Liver (tissue), 9 donors: Measurements from ENCODE around the gene CDC26. TPM values are rescaled to one million over a fixed set of nuclear protein-coding genes. Genes with fewer than 3 reads are reported as not detected.

Experiments
- DNase-seq: peaks from one replicate; pipeline ENCODE4 v3.0.0-alpha.2; 2017; ENCODE audit warnings: low spot score
- H3K27ac ChIP-seq, 2 donors: one replicate each; pipeline ENCODE4 v1.7.0; 2013; ENCODE audit warnings: inconsistent platforms in 2 of 2, low read length in 2 of 2, control low read depth in 1 of 2, low read depth in 1 of 2, mild to moderate bottlenecking in 1 of 2
- H3K27me3 ChIP-seq, 4 donors: one replicate each; pipeline versions ENCODE4 v1.6.1 to v1.7.0; 2013; ENCODE audit warnings: low read length in 3 of 4, inconsistent platforms in 1 of 4, mild to moderate bottlenecking in 1 of 4, moderate library complexity in 1 of 4; ENCODE audit not compliant: control insufficient read depth in 4 of 4, insufficient read depth in 4 of 4
- H3K36me3 ChIP-seq, 4 donors: one replicate each; pipeline versions ENCODE4 v1.6.1 to v1.7.0; 2013; ENCODE audit warnings: low read length in 3 of 4, mild to moderate bottlenecking in 3 of 4, low read depth in 1 of 4, moderate library complexity in 1 of 4; ENCODE audit not compliant: control insufficient read depth in 4 of 4, insufficient read depth in 3 of 4
- H3K4me1 ChIP-seq, 4 donors: one replicate each; pipeline versions ENCODE4 v1.6.1 to v1.7.0; 2013; ENCODE audit warnings: low read length in 3 of 4, mild to moderate bottlenecking in 3 of 4, moderate library complexity in 1 of 4; ENCODE audit not compliant: control insufficient read depth in 4 of 4, insufficient read depth in 4 of 4
- H3K4me3 ChIP-seq, 3 donors: one replicate each; pipeline versions ENCODE4 v1.6.1 to v1.7.0; 2013; ENCODE audit warnings: low read length in 3 of 3, control low read depth in 1 of 3, low read depth in 1 of 3, mild to moderate bottlenecking in 1 of 3
- H3K9ac ChIP-seq, 2 donors: one replicate each; pipeline ENCODE4 v1.7.0; 2013; ENCODE audit warnings: low read length in 2 of 2, mild to moderate bottlenecking in 2 of 2, moderate library complexity in 2 of 2, control low read depth in 1 of 2, low read depth in 1 of 2
- H3K9me3 ChIP-seq, 4 donors: one replicate each; pipeline versions ENCODE4 v1.6.1 to v1.7.0; 2013; ENCODE audit warnings: low read length in 3 of 4; ENCODE audit not compliant: control insufficient read depth in 4 of 4
- EGR1 ChIP-seq, 2 donors: IDR thresholded peaks; 2 replicates each; pipeline ENCODE4 v1.6.1; 2016 to 2018; ENCODE audit warnings: antibody characterized with exemption in 2 of 2, low read depth in 2 of 2
- FOXA1 ChIP-seq: IDR thresholded peaks from 2 replicates; pipeline ENCODE4 v1.6.1; 2016; ENCODE audit warnings: antibody characterized with exemption
- FOXA2 ChIP-seq: IDR thresholded peaks from 2 replicates; pipeline ENCODE4 v1.6.1; 2016; ENCODE audit warnings: antibody characterized with exemption
- GABPA ChIP-seq, 2 donors: IDR thresholded peaks in 1 of 2; conservative IDR thresholded peaks in 1 of 2; 2 replicates each; pipeline ENCODE4 v1.6.1; 2016; ENCODE audit warnings: antibody characterized with exemption in 2 of 2, mild to moderate bottlenecking in 1 of 2, moderate library complexity in 1 of 2
- HNF4A ChIP-seq, 2 donors: conservative IDR thresholded peaks; 2 replicates each; pipeline ENCODE4 v1.6.1; 2016; ENCODE audit warnings: antibody characterized with exemption in 2 of 2, mild to moderate bottlenecking in 2 of 2
- HNF4G ChIP-seq: IDR thresholded peaks from 2 replicates; pipeline ENCODE4 v1.6.1; 2016; ENCODE audit warnings: antibody characterized with exemption
- JUND ChIP-seq, 2 donors: IDR thresholded peaks; 2 replicates each; pipeline ENCODE4 v1.6.1; 2016; ENCODE audit warnings: antibody characterized with exemption in 2 of 2
- NR2F2 ChIP-seq: IDR thresholded peaks from 2 replicates; pipeline ENCODE4 v1.6.1; 2016; ENCODE audit warnings: antibody characterized with exemption
- RAD21 ChIP-seq, 2 donors: IDR thresholded peaks; 2 replicates each; pipeline ENCODE4 v1.6.1; 2016; ENCODE audit warnings: antibody characterized with exemption in 2 of 2, mild to moderate bottlenecking in 2 of 2
- RXRA ChIP-seq, 2 donors: IDR thresholded peaks; 2 replicates each; pipeline ENCODE4 v1.6.1; 2017 to 2018; ENCODE audit warnings: antibody characterized with exemption in 2 of 2, mild to moderate bottlenecking in 1 of 2
- SP1 ChIP-seq: IDR thresholded peaks from 2 replicates; pipeline ENCODE4 v1.6.1; 2018; ENCODE audit warnings: antibody characterized with exemption, mild to moderate bottlenecking
- TAF1 ChIP-seq: conservative IDR thresholded peaks from 2 replicates; pipeline ENCODE4 v1.6.1; 2016; ENCODE audit warnings: antibody characterized with exemption, mild to moderate bottlenecking
- YY1 ChIP-seq: IDR thresholded peaks from 2 replicates; pipeline ENCODE4 v1.6.1; 2016; ENCODE audit warnings: antibody characterized with exemption, mild to moderate bottlenecking
- WGBS: extraction: QIAGEN DNeasy Blood & Tissue Kit; methylation state at CpG from one replicate; pipeline ENCODE4 v1.1.7; 2013; 5-methylcytosine and 5-hydroxymethylcytosine counted together
- polyA plus RNA-seq, 2 donors: library from polyadenylated mRNA; stranded (reverse) in 1 of 2; unstranded in 1 of 2; fragments of 200-250 nt in 1 of 2; fragments of >200 nt in 1 of 2; fragmentation: Nextera tagmentation in 1 of 2; extraction: Ambion mirVana in 1 of 2; gene quantifications; one replicate each; pipeline versions ENCODE4 v1.2.1 to v1.2.3, GENCODE V29; 2013 to 2015
- total RNA-seq, 2 donors: library from RNA; depleted of rRNA; stranded (reverse); fragments of >200 nt; gene quantifications; one replicate each; pipeline ENCODE4 v1.2.3, GENCODE V29; 2014
- TF ChIP-seq, protein P1 (sequence below): fragments of 150-350 bp; IDR thresholded peaks from 2 replicates; pipeline ENCODE4 v1.5.1; 2017; ENCODE audit warnings: improper control_type of control experiment, low read depth, low read length; ENCODE audit not compliant: missing input control
- TF ChIP-seq, protein P2 (sequence below): IDR thresholded peaks from 2 replicates; pipeline ENCODE4 v1.6.1; 2016; ENCODE audit warnings: antibody characterized with exemption
- TF ChIP-seq, protein P3 (sequence below): IDR thresholded peaks from 2 replicates; pipeline ENCODE4 v1.6.1; 2016; ENCODE audit warnings: antibody characterized with exemption
- TF ChIP-seq, protein P4 (sequence below): IDR thresholded peaks from 2 replicates; pipeline ENCODE4 v1.6.1; 2016; ENCODE audit warnings: antibody characterized with exemption, mild to moderate bottlenecking
- TF ChIP-seq, protein P5 (sequence below): IDR thresholded peaks from 2 replicates; pipeline ENCODE4 v1.6.1; 2016; ENCODE audit warnings: antibody characterized with exemption
- donor health status: healthy.
- donor health status: healthy.
- donor health status: healthy.
- donor health status: healthy.
- donor health status: healthy.

Gene CDC26
- total and polyA plus RNA-seq, 4 donors = 12.5 to 38.9 (median 21.3) TPM

DNA sequence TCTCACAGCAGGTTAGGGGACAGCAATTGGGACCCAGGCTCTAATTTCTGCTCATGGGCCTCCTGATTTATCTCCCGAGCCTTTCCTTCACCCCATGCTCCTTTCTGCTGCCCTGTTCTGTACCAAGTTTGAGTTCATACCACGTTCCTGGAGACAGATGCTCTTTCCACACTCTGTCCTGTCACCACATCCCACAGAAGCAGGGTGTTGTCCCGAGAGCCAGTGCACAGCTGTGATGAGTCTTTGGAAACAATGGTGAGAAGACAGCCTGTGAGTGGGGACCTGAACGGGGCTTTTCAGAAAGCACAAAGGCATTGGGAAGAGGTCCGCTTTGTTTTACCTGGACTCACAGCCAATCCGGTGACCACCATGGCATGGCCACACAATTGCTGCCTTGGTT, 47.3 kb upstream of the CDC26 start:
- no peaks in the 10 kb centered on the region for H3K27me3 ChIP-seq
- no peak overlapping the region for H3K9ac ChIP-seq
- TF ChIP-seq, protein P1, sequence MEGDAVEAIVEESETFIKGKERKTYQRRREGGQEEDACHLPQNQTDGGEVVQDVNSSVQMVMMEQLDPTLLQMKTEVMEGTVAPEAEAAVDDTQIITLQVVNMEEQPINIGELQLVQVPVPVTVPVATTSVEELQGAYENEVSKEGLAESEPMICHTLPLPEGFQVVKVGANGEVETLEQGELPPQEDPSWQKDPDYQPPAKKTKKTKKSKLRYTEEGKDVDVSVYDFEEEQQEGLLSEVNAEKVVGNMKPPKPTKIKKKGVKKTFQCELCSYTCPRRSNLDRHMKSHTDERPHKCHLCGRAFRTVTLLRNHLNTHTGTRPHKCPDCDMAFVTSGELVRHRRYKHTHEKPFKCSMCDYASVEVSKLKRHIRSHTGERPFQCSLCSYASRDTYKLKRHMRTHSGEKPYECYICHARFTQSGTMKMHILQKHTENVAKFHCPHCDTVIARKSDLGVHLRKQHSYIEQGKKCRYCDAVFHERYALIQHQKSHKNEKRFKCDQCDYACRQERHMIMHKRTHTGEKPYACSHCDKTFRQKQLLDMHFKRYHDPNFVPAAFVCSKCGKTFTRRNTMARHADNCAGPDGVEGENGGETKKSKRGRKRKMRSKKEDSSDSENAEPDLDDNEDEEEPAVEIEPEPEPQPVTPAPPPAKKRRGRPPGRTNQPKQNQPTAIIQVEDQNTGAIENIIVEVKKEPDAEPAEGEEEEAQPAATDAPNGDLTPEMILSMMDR = no peak
- TF ChIP-seq, protein P2, sequence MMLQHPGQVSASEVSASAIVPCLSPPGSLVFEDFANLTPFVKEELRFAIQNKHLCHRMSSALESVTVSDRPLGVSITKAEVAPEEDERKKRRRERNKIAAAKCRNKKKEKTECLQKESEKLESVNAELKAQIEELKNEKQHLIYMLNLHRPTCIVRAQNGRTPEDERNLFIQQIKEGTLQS = no peak
- TF ChIP-seq EGR1 (IDR thresholded peaks at IDR 0.05; ENCODE audit: low read depth in 2 of 2) (no peak), HNF4A (conservative IDR thresholded peaks at IDR 0.05) (no peak), TAF1 (no peak), RXRA (IDR thresholded peaks at IDR 0.05) (no peak), NR2F2 (no peak)
- TF ChIP-seq, protein P3, sequence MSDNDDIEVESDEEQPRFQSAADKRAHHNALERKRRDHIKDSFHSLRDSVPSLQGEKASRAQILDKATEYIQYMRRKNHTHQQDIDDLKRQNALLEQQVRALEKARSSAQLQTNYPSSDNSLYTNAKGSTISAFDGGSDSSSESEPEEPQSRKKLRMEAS = no peak
- no peak overlapping the region for H3K27ac ChIP-seq
- no peaks in the 10 kb centered on the region for H3K4me1 ChIP-seq
- 89% methylated on average over 6 of the region's 6 CpGs for WGBS
- H3K4me3 ChIP-seq = no peak overlapping the region
- no peaks in the 10 kb centered on the region for H3K9me3 ChIP-seq
- no peak for DNase-seq
- peaks cover 0 to 5% (median 2%) of the 10 kb centered on the region in 4 donors for H3K36me3 ChIP-seq

DNA sequence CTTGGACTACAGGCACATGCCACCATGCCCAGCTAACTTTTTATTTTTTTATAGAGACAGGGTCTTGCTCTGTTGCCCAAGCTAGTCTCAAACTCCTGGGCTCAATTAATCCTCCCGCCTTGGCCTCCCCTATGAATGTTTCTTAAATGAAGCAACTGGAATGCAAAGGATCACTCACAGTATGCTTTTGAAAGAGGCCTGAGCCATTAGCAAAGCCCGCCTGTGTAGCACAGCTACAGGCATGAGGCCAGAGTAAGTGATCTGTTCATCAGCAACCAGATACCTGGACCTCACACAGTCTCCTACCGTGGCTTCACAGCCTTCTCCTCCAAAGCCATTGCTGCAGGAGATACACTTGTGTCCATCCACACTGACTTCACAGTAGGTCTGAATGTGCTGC, 44.7 kb upstream of the CDC26 start:
- WGBS = 96% methylated on average over 3 of the region's 3 CpGs
- Histone ChIP-seq H3K4me3 (no peak overlapping the region), H3K36me3 (peaks cover 0 to 7% (median 2%) of the 10 kb centered on the region in 4 donors), H3K27me3 (no peaks in the 10 kb centered on the region), H3K27ac (no peak overlapping the region), H3K4me1 (no peaks in the 10 kb centered on the region), H3K9me3 (no peaks in the 10 kb centered on the region), H3K9ac (no peak overlapping the region)
- TF ChIP-seq RXRA (IDR thresholded peaks at IDR 0.05) (no peak), YY1 (no peak), HNF4G (no peak), NR2F2 (no peak), HNF4A (conservative IDR thresholded peaks at IDR 0.05) (no peak), SP1 (no peak), FOXA2 (no peak), RAD21 (IDR thresholded peaks at IDR 0.05) (no peak), EGR1 (IDR thresholded peaks at IDR 0.05; ENCODE audit: low read depth in 2 of 2) (no peak), JUND (IDR thresholded peaks at IDR 0.05) (no peak), GABPA (IDR thresholded peaks at IDR 0.05 in 1 of 2, conservative IDR thresholded peaks at IDR 0.05 in 1 of 2) (no peak), TAF1 (no peak), FOXA1 (no peak)
- TF ChIP-seq, protein P4, sequence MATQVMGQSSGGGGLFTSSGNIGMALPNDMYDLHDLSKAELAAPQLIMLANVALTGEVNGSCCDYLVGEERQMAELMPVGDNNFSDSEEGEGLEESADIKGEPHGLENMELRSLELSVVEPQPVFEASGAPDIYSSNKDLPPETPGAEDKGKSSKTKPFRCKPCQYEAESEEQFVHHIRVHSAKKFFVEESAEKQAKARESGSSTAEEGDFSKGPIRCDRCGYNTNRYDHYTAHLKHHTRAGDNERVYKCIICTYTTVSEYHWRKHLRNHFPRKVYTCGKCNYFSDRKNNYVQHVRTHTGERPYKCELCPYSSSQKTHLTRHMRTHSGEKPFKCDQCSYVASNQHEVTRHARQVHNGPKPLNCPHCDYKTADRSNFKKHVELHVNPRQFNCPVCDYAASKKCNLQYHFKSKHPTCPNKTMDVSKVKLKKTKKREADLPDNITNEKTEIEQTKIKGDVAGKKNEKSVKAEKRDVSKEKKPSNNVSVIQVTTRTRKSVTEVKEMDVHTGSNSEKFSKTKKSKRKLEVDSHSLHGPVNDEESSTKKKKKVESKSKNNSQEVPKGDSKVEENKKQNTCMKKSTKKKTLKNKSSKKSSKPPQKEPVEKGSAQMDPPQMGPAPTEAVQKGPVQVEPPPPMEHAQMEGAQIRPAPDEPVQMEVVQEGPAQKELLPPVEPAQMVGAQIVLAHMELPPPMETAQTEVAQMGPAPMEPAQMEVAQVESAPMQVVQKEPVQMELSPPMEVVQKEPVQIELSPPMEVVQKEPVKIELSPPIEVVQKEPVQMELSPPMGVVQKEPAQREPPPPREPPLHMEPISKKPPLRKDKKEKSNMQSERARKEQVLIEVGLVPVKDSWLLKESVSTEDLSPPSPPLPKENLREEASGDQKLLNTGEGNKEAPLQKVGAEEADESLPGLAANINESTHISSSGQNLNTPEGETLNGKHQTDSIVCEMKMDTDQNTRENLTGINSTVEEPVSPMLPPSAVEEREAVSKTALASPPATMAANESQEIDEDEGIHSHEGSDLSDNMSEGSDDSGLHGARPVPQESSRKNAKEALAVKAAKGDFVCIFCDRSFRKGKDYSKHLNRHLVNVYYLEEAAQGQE = no peak
- TF ChIP-seq, protein P3 = no peak
- TF ChIP-seq, protein P5, sequence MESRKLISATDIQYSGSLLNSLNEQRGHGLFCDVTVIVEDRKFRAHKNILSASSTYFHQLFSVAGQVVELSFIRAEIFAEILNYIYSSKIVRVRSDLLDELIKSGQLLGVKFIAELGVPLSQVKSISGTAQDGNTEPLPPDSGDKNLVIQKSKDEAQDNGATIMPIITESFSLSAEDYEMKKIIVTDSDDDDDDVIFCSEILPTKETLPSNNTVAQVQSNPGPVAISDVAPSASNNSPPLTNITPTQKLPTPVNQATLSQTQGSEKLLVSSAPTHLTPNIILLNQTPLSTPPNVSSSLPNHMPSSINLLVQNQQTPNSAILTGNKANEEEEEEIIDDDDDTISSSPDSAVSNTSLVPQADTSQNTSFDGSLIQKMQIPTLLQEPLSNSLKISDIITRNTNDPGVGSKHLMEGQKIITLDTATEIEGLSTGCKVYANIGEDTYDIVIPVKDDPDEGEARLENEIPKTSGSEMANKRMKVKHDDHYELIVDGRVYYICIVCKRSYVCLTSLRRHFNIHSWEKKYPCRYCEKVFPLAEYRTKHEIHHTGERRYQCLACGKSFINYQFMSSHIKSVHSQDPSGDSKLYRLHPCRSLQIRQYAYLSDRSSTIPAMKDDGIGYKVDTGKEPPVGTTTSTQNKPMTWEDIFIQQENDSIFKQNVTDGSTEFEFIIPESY = no peak
- TF ChIP-seq, protein P2 = no peak
- TF ChIP-seq, protein P1 = no peak
- DNase-seq = no peak
